Psoas muscle (tissue), 8 donors: ENCODE results near the gene PPP1R13L. TPM values are rescaled to one million over a fixed set of nuclear protein-coding genes. Genes with fewer than 3 reads are reported as not detected.
"Not testable (repeated sequence)": the region's sequence is repeated elsewhere in the genome, so short reads cannot be mapped to it uniquely, and the experiment has no call there.

Experiments
- ATAC-seq, 4 donors: fragments of 200-7000 bp; cut with Tn5 transposase; one replicate each; pipeline ENCODE4 v1.9.1; 2020; ENCODE audit warnings: moderate library complexity in 3 of 4, mild to moderate bottlenecking in 2 of 4
- DNase-seq, 2 donors: peaks; one replicate each; pipeline ENCODE4 v3.0.0-alpha.2; 2020
- H3K27ac ChIP-seq: fragments of 200-600 bp; one replicate; pipeline ENCODE4 v1.8.0; 2022
- H3K27me3 ChIP-seq, 3 donors: fragments of 200-600 bp in 1 of 3; one replicate each; pipeline versions ENCODE4 v1.6.1 to v1.8.0; 2013 to 2022; ENCODE audit warnings: low read length in 2 of 3, mild to moderate bottlenecking in 2 of 3, moderate library complexity in 1 of 3; ENCODE audit not compliant: insufficient read depth in 3 of 3
- H3K36me3 ChIP-seq, 2 donors: fragments of 200-600 bp in 1 of 2; one replicate each; pipeline versions ENCODE4 v1.6.1 to v1.8.0; 2013 to 2022; ENCODE audit warnings: low read depth in 1 of 2, mild to moderate bottlenecking in 1 of 2, moderate library complexity in 1 of 2; ENCODE audit not compliant: insufficient read depth in 1 of 2
- H3K4me1 ChIP-seq: fragments of 200-600 bp; one replicate; pipeline ENCODE4 v1.8.0; 2022
- H3K4me3 ChIP-seq: fragments of 200-600 bp; one replicate; pipeline ENCODE4 v1.8.0; 2022; ENCODE audit warnings: mild to moderate bottlenecking
- H3K9me3 ChIP-seq: fragments of 200-600 bp; one replicate; pipeline ENCODE4 v1.8.0; 2022
- WGBS, 3 donors: extraction: QIAGEN DNeasy Blood & Tissue Kit; methylation state at CpG; one replicate each; pipeline versions ENCODE4 v1.1.6 to v1.1.7; 2013; 5-methylcytosine and 5-hydroxymethylcytosine counted together
- intact Hi-C, 2 donors: fragments of 100-400 bp; cut with DNase I; formaldehyde crosslinking; loops; one replicate each; pipeline versions ENCODE4 v1.11.0 to v1.14.2; 2022
- polyA plus RNA-seq, 3 donors: library from polyadenylated mRNA; stranded (reverse); fragments of 200-250 nt; gene quantifications; one replicate each; pipeline ENCODE4 v1.2.3, GENCODE V29; 2013
- total RNA-seq, 4 donors: library from RNA; stranded (reverse); fragmentation: NEBNext Ultra II Directional in 2 of 4; extraction: Animal tissue kit (Norgen Biotek cat#: 25700) in 2 of 4; gene quantifications; one replicate each; pipeline versions ENCODE4 v1.2.1 to v1.2.4, GENCODE V29; 2021 to 2023
- TF ChIP-seq, protein P1 (sequence below): fragments of 200-600 bp; IDR thresholded peaks from one replicate; pipeline ENCODE4 v1.8.0; 2022; ENCODE audit warnings: antibody characterized with exemption
- donor health status: healthy with polysubstance abuse.
- donor health status: DM: no; HTN: no; CAD: no; lungs with moderate emphysema.
- donor health status: Bipolar disorder and iron deficiency.
- donor health status: healthy.
- donor health status: DM: yes; HTN: yes; CAD: no.
- donor health status: DM: no; HTN: no; CAD: no.
- donor health status: DM: no; HTN: no; CAD: no.
- donor health status: DM: yes; HTN: yes; CAD: no.

Gene PPP1R13L
- total and polyA plus RNA-seq, 7 donors: 1.8 to 21.4 (median 4.8) TPM

DNA sequence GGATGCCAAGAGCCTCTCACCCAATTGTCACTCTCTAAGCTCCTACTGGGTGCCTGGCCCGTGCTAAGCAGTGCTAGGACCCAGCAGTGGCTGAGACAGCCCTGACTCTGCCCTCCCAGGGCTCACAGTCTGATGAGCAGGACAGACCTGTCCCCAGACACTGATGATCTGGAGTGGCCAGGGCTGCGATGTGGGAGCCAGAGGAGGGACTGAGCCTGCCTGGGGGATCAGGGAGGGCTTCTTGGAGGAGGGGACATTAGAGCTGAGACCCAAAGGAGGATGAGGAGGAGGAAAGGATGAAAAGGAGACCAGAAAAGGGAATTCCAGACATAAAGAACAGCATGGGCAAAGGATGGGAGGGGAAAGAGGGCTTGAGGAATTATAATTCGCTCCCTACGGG, 12.3 kb upstream of the PPP1R13L start:
- TF ChIP-seq, protein P1, sequence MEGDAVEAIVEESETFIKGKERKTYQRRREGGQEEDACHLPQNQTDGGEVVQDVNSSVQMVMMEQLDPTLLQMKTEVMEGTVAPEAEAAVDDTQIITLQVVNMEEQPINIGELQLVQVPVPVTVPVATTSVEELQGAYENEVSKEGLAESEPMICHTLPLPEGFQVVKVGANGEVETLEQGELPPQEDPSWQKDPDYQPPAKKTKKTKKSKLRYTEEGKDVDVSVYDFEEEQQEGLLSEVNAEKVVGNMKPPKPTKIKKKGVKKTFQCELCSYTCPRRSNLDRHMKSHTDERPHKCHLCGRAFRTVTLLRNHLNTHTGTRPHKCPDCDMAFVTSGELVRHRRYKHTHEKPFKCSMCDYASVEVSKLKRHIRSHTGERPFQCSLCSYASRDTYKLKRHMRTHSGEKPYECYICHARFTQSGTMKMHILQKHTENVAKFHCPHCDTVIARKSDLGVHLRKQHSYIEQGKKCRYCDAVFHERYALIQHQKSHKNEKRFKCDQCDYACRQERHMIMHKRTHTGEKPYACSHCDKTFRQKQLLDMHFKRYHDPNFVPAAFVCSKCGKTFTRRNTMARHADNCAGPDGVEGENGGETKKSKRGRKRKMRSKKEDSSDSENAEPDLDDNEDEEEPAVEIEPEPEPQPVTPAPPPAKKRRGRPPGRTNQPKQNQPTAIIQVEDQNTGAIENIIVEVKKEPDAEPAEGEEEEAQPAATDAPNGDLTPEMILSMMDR: no peak
- Histone ChIP-seq H3K4me1 (no peaks in the 10 kb centered on the region), H3K27ac (no peak overlapping the region), H3K27me3 (no peaks in the 10 kb centered on the region), H3K36me3 (peaks cover 9 to 87% of the 10 kb centered on the region in 2 donors), H3K9me3 (no peaks in the 10 kb centered on the region), H3K4me3 (no peak overlapping the region)
- intact Hi-C loops: no loop called here
- ATAC-seq (no peak), DNase-seq (no peak)
- WGBS, 3 donors: 65 to 92% (median 82%) methylated on average over 4 of the region's 4 CpGs

DNA sequence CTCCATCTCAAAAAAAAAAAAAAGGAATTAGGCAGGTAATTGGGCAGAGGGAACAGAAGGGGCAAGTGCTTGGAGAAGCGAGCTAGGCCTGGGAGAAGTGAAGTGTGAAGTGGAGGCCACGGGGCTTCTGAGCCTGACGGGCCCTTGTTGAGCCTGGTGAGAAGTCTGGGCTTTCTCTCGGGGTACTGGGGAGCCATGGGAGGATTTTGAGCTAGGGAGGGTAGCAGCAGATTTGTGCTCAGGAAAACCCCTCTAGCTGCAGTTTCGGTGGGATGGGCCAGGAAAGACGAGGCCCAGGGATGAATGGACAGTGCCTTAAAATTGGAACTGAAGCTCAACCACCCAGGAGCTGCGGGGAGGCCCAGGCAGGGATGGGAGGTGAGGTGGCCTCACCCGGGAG, 9.6 kb upstream of the PPP1R13L start:
- 94 to 95% (median 94%) methylated on average over 7 to 8 of the region's 8 CpGs for WGBS, 3 donors
- peaks cover 9 to 77% of the 10 kb centered on the region in 2 donors for H3K36me3 ChIP-seq
- TF ChIP-seq, protein P1: no peak
- H3K4me1 ChIP-seq: no peaks in the 10 kb centered on the region
- intact Hi-C loops: no loop called here
- DNase-seq (no peak), ATAC-seq (no peak)
- H3K4me3 ChIP-seq: no peak overlapping the region
- H3K27me3 ChIP-seq: no peaks in the 10 kb centered on the region
- H3K27ac ChIP-seq: no peak overlapping the region
- no peaks in the 10 kb centered on the region for H3K9me3 ChIP-seq

DNA sequence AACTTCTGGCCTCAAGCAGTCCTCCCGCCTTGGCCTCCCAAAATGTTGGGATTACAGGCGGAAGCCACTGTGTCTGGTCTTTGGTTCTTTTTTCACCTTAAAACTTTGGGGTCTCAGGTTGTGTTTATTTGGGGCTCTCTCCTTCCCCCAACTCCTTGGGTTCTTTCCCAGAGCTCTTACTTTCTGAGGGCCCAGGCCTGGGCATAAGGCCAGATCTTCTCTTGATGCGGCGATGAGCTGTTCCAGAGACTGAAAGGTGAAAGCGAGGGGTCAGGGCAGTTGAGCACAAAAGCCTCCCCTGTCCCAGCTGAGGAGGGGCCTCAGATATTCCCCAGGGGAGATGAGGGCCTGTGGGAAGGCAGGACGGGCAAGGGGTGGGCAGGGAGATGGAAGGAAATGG, 8.6 kb upstream of the PPP1R13L start:
- Histone ChIP-seq H3K4me3 (no peak overlapping the region), H3K4me1 (no peaks in the 10 kb centered on the region), H3K27ac (no peak overlapping the region), H3K27me3 (no peaks in the 10 kb centered on the region), H3K9me3 (no peaks in the 10 kb centered on the region), H3K36me3 (peaks cover 9 to 71% of the 10 kb centered on the region in 2 donors)
- intact Hi-C loops: no loop called here
- TF ChIP-seq, protein P1: no peak
- DNase-seq (no peak), ATAC-seq (no peak)
- WGBS, 3 donors: 92 to 95% (median 92%) methylated on average over 6 of the region's 6 CpGs

DNA sequence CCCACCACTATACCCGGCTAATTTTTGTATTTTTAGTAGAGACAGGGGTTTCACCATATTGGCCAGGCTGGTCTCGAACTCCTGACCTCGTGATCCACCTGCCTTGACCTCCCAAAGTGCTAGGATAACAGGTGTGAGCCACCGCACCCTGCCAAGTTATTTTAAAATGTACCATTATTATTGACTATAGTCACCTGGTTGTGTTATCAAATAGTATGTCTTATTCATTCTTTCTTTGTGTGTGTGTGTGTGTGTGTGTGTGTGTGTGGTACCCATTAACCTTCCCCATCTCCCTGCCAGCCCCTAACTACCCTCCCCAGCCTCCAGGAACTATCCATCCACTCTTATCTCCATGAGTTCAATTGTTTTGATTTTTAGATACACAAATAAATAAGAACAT, 5.5 kb upstream of the PPP1R13L start:
- H3K9me3 ChIP-seq, H3K27ac ChIP-seq, H3K4me1 ChIP-seq, H3K4me3 ChIP-seq, DNase-seq, H3K27me3 ChIP-seq, ATAC-seq, intact Hi-C loops: not testable (repeated sequence)
- H3K36me3 ChIP-seq: peaks cover 4 to 42% of the 10 kb centered on the region in 2 donors
- WGBS, 3 donors: 91 to 96% (median 94%) methylated on average over 4 of the region's 4 CpGs

DNA sequence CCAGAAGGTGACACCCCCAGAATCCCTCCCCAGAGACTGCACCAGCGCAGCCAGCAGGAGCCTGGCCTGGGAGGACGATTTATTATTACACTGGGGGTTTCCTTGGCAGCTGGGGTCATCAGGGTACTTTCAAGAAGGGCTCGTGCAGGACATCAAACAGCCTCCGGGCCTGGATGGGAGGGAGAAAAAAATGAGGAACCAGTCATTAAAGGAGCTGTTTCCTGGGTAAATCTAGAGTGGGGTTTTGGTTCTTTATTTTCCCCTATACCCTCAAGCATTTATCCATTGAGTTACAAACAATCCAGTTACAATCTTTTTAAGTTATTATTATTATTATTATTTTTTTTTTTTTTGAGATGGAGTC, 4.7 kb upstream of the PPP1R13L start:
- intact Hi-C loops: no loop called here

More for the DNA sequence above, 4.7 kb upstream of the PPP1R13L start:
- Histone ChIP-seq H3K36me3 (peaks cover 4 to 35% of the 10 kb centered on the region in 2 donors), H3K27ac (no peak overlapping the region), H3K4me1 (peaks cover 10% of the 10 kb centered on the region), H3K9me3 (no peaks in the 10 kb centered on the region), H3K4me3 (no peak overlapping the region), H3K27me3 (no peaks in the 10 kb centered on the region)
- 35 to 46% (median 41%) methylated on average over 4 of the region's 4 CpGs for WGBS, 3 donors
- DNase-seq (no peak), ATAC-seq (no peak)
- TF ChIP-seq, protein P1: no peak
